Measurements from ENCODE around the gene AP2A2.

AP2A2 gene

GRCh38 chr11:926341-926916 is 759 bp downstream of the AP2A2 start:
- DNase-seq: no peak

GRCh38 chr11:927871-928270 is 2.2 kb downstream of the AP2A2 start:
- DNase-seq: no peak

- no peak for DNase-seq
Measured at GRCh38 chr11:928786-929185, 3.1 kb downstream of the AP2A2 start.

GRCh38 chr11:929405-929804 is 3.7 kb downstream of the AP2A2 start:
- no peak for DNase-seq

- DNase-seq: no peak
Measured at GRCh38 chr11:931385-931784, 5.7 kb downstream of the AP2A2 start.

GRCh38 chr11:932435-932834 is 6.8 kb downstream of the AP2A2 start:
- DNase-seq: no peak

- DNase-seq: no peak
Measured at GRCh38 chr11:933142-933851, 7.6 kb downstream of the AP2A2 start.

- DNase-seq: no peak
Measured at GRCh38 chr11:933936-934335, 8.3 kb downstream of the AP2A2 start.

GRCh38 chr11:934527-934926 is 8.9 kb downstream of the AP2A2 start:
- no peak for DNase-seq

- DNase-seq: no peak
Measured at GRCh38 chr11:936199-936598, 10.5 kb downstream of the AP2A2 start.

- DNase-seq: no peak
Measured at GRCh38 chr11:937841-938261, 12.2 kb downstream of the AP2A2 start.

- DNase-seq: no peak
Measured at GRCh38 chr11:940496-941135, 14.9 kb downstream of the AP2A2 start.

GRCh38 chr11:942823-943222 is 17.2 kb downstream of the AP2A2 start:
- DNase-seq: no peak

GRCh38 chr11:944711-945470 is 19.2 kb downstream of the AP2A2 start:
- no peak for DNase-seq

- no peak for DNase-seq
Measured at GRCh38 chr11:945986-946385, 20.3 kb downstream of the AP2A2 start.

- DNase-seq: no peak
Measured at GRCh38 chr11:947744-948143, 22.1 kb downstream of the AP2A2 start.

GRCh38 chr11:951507-951906 is 25.8 kb downstream of the AP2A2 start:
- DNase-seq: no peak

GRCh38 chr11:952406-953385 is 27.0 kb downstream of the AP2A2 start:
- DNase-seq: no peak

GRCh38 chr11:953512-953911 is 27.8 kb downstream of the AP2A2 start:
- no peak for DNase-seq

- no peak for DNase-seq
Measured at GRCh38 chr11:954392-955153, 28.9 kb downstream of the AP2A2 start.

Measured in activated CD4-positive, alpha-beta T cell treated with anti-CD3 and anti-CD28 coated beads for 1 hour (primary cell).